ENCODE results near the gene MED26.

MED26 gene

GRCh38 chr19:16588824-16589577 lies 39.0 kb downstream of the MED26 start:
- FAIRE-seq = no peak

- no peak for FAIRE-seq
Observed at GRCh38 chr19:16587833-16588823, 39.9 kb downstream of the MED26 start.

- no peak for FAIRE-seq
Observed at GRCh38 chr19:16586991-16587832, 40.8 kb downstream of the MED26 start.

GRCh38 chr19:16586477-16586871 lies 41.5 kb downstream of the MED26 start:
- FAIRE-seq = no peak

GRCh38 chr19:16585808-16586476 lies 42.1 kb downstream of the MED26 start:
- no peak for FAIRE-seq

GRCh38 chr19:16585094-16585801 lies 42.8 kb downstream of the MED26 start:
- no peak for FAIRE-seq

GRCh38 chr19:16584248-16585093 lies 43.5 kb downstream of the MED26 start:
- FAIRE-seq = no peak

GRCh38 chr19:16582486-16583261 lies 45.3 kb downstream of the MED26 start:
- no peak for FAIRE-seq

- no peak for FAIRE-seq
Observed at GRCh38 chr19:16581971-16582343, 46.0 kb downstream of the MED26 start.

GRCh38 chr19:16581145-16581970 lies 46.6 kb downstream of the MED26 start:
- FAIRE-seq = no peak

- FAIRE-seq = no peak
Observed at GRCh38 chr19:16579381-16579780, 48.6 kb downstream of the MED26 start.

GRCh38 chr19:16577531-16577985 lies 50.4 kb downstream of the MED26 start:
- FAIRE-seq = no peak

GRCh38 chr19:16576690-16577530 lies 51.1 kb downstream of the MED26 start:
- FAIRE-seq = no peak

GRCh38 chr19:16575861-16576689 lies 51.9 kb downstream of the MED26 start:
- FAIRE-seq = no peak

- no peak for FAIRE-seq
Observed at GRCh38 chr19:16575282-16575681, 52.7 kb downstream of the MED26 start.

GRCh38 chr19:16573925-16574324 lies 54.1 kb downstream of the MED26 start:
- no peak for FAIRE-seq

- FAIRE-seq = no peak
Observed at GRCh38 chr19:16573296-16573695, 54.7 kb downstream of the MED26 start.
